ENCODE measurements around the gene PGR. TPM values are rescaled to one million over a fixed set of nuclear protein-coding genes. Genes with fewer than 3 reads are reported as not detected.

The PGR gene
- total and polyA plus RNA-seq, 2 donors from 2014 or later = 0.60 to 1.3 TPM

- no peak overlapping the region for H3K27ac ChIP-seq (ENCODE audit: low read depth in 2 of 2, low read length in 2 of 2)
- no peaks in the 10 kb centered on the region for H3K27me3 ChIP-seq (ENCODE audit: control insufficient read depth, insufficient read depth, low read length)
- no peak for TF ChIP-seq CTCF (IDR thresholded peaks at IDR 0.05; ENCODE audit: borderline replicate concordance, extremely low read depth, insufficient read depth)
- no peaks in the 10 kb centered on the region for H3K4me1 ChIP-seq (ENCODE audit: control insufficient read depth in 2 of 3, insufficient read depth in 2 of 3, low read depth in 1 of 3, low read length in 3 of 3)
- FAIRE-seq = no peak
- no peaks in the 10 kb centered on the region for H3K36me3 ChIP-seq (ENCODE audit: control insufficient read depth in 2 of 3, insufficient read depth in 3 of 3, low read length in 3 of 3)
- intact Hi-C loops (cut with DNase I) = no loop called here
- H3K4me3 ChIP-seq (ENCODE audit: low read length in 3 of 3) = no peak overlapping the region
- no peak for DNase-seq
- H3K9me3 ChIP-seq (ENCODE audit: control insufficient read depth in 2 of 3, insufficient read depth in 1 of 3, low read length in 3 of 3) = no peaks in the 10 kb centered on the region
- H3K9ac ChIP-seq (ENCODE audit: low read length in 3 of 3) = no peak overlapping the region
These were observed 97.9 kb downstream of the PGR start for GRCh38 chr11:101031713-101032112.

- no peak overlapping the region for H3K4me3 ChIP-seq (ENCODE audit: low read length in 3 of 3)
- FAIRE-seq = no peak
- no peaks in the 10 kb centered on the region for H3K4me1 ChIP-seq (ENCODE audit: control insufficient read depth in 2 of 3, insufficient read depth in 2 of 3, low read depth in 1 of 3, low read length in 3 of 3)
- H3K36me3 ChIP-seq (ENCODE audit: control insufficient read depth in 2 of 3, insufficient read depth in 3 of 3, low read length in 3 of 3) = no peaks in the 10 kb centered on the region
- no peak overlapping the region for H3K9ac ChIP-seq (ENCODE audit: low read length in 3 of 3)
- H3K9me3 ChIP-seq (ENCODE audit: control insufficient read depth in 2 of 3, insufficient read depth in 1 of 3, low read length in 3 of 3) = no peaks in the 10 kb centered on the region
- no peak for DNase-seq
- intact Hi-C loops (cut with DNase I) = no loop called here
- H3K27me3 ChIP-seq (ENCODE audit: control insufficient read depth, insufficient read depth, low read length) = no peaks in the 10 kb centered on the region
- TF ChIP-seq CTCF (IDR thresholded peaks at IDR 0.05; ENCODE audit: borderline replicate concordance, extremely low read depth, insufficient read depth) = no peak
- H3K27ac ChIP-seq (ENCODE audit: low read depth in 2 of 2, low read length in 2 of 2) = no peak overlapping the region
These were observed 98.9 kb downstream of the PGR start for GRCh38 chr11:101030692-101031091.

- Histone ChIP-seq H3K27me3 (ENCODE audit: control insufficient read depth, insufficient read depth, low read length) (no peaks in the 10 kb centered on the region), H3K4me3 (ENCODE audit: low read length in 3 of 3) (no peak overlapping the region), H3K4me1 (ENCODE audit: control insufficient read depth in 2 of 3, insufficient read depth in 2 of 3, low read depth in 1 of 3, low read length in 3 of 3) (no peaks in the 10 kb centered on the region), H3K36me3 (ENCODE audit: control insufficient read depth in 2 of 3, insufficient read depth in 3 of 3, low read length in 3 of 3) (no peaks in the 10 kb centered on the region), H3K9me3 (ENCODE audit: control insufficient read depth in 2 of 3, insufficient read depth in 1 of 3, low read length in 3 of 3) (no peaks in the 10 kb centered on the region), H3K27ac (ENCODE audit: low read depth in 2 of 2, low read length in 2 of 2) (no peak overlapping the region), H3K9ac (ENCODE audit: low read length in 3 of 3) (no peak overlapping the region)
- intact Hi-C loops (cut with DNase I) = no loop called here
- FAIRE-seq (no peak), DNase-seq (no peak)
- TF ChIP-seq CTCF (IDR thresholded peaks at IDR 0.05; ENCODE audit: borderline replicate concordance, extremely low read depth, insufficient read depth) = no peak
These were observed 99.6 kb downstream of the PGR start for GRCh38 chr11:101030015-101030414.

- Histone ChIP-seq H3K4me1 (ENCODE audit: control insufficient read depth in 2 of 3, insufficient read depth in 2 of 3, low read depth in 1 of 3, low read length in 3 of 3) (no peaks in the 10 kb centered on the region), H3K27me3 (ENCODE audit: control insufficient read depth, insufficient read depth, low read length) (no peaks in the 10 kb centered on the region), H3K27ac (ENCODE audit: low read depth in 2 of 2, low read length in 2 of 2) (no peak overlapping the region), H3K9me3 (ENCODE audit: control insufficient read depth in 2 of 3, insufficient read depth in 1 of 3, low read length in 3 of 3) (no peaks in the 10 kb centered on the region), H3K36me3 (ENCODE audit: control insufficient read depth in 2 of 3, insufficient read depth in 3 of 3, low read length in 3 of 3) (no peaks in the 10 kb centered on the region), H3K9ac (ENCODE audit: low read length in 3 of 3) (no peak overlapping the region), H3K4me3 (ENCODE audit: low read length in 3 of 3) (no peak overlapping the region)
- intact Hi-C loops (cut with DNase I) = no loop called here
- DNase-seq = no peak
- FAIRE-seq = no peak
- no peak for TF ChIP-seq CTCF (IDR thresholded peaks at IDR 0.05; ENCODE audit: borderline replicate concordance, extremely low read depth, insufficient read depth)
These were observed 101.0 kb downstream of the PGR start for GRCh38 chr11:101028644-101029043.

All from kidney (tissue), 14 donors.